ENCODE measurements around the gene QDPR.

DNA sequence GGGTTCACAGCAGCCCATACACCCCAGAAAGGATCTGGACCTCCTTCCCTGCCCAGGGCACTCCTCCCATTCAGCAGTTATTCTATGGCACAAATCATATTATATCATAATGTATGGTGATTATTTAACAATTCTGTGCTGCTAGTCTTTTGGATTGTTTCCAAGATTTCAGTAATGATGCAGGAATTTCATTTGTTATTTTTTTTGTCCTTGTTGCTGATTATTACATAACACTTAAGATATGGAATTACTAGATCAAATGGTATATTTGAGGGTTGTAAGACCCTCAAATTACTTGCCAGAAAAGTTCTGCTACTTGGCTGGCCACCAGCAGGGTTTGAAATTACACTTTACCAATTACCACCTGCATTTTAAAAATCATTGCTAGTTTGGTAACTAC lies 36.4 kb downstream of the QDPR start:
- TF ChIP-seq, protein P1, sequence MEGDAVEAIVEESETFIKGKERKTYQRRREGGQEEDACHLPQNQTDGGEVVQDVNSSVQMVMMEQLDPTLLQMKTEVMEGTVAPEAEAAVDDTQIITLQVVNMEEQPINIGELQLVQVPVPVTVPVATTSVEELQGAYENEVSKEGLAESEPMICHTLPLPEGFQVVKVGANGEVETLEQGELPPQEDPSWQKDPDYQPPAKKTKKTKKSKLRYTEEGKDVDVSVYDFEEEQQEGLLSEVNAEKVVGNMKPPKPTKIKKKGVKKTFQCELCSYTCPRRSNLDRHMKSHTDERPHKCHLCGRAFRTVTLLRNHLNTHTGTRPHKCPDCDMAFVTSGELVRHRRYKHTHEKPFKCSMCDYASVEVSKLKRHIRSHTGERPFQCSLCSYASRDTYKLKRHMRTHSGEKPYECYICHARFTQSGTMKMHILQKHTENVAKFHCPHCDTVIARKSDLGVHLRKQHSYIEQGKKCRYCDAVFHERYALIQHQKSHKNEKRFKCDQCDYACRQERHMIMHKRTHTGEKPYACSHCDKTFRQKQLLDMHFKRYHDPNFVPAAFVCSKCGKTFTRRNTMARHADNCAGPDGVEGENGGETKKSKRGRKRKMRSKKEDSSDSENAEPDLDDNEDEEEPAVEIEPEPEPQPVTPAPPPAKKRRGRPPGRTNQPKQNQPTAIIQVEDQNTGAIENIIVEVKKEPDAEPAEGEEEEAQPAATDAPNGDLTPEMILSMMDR (IDR thresholded peaks at IDR 0.05), result no peak
- TF ChIP-seq ZFX (IDR thresholded peaks at IDR 0.05; ENCODE audit: borderline replicate concordance), result no peak
